Choroid plexus epithelial cell (primary cell): ENCODE data around the gene CPNE5.
"Not testable (repeated sequence)": the region's sequence is repeated elsewhere in the genome, so short reads cannot be mapped to it uniquely, and the experiment has no call there.

ENCODE experiments used
- DNase-seq: peaks from one replicate; pipeline ENCODE4 v3.0.0-alpha.2; 2010; ENCODE audit warnings: low read depth
- H3K4me3 ChIP-seq: 2 replicates; pipeline ENCODE4 v1.5.1; 2011; ENCODE audit warnings: low read depth, mild to moderate bottlenecking, control low read depth, low read length, moderate library complexity
- CTCF ChIP-seq: conservative IDR thresholded peaks from 2 replicates; pipeline ENCODE4 v1.5.1; 2011; ENCODE audit warnings: low read depth, mild to moderate bottlenecking, control low read depth, inconsistent platforms, low read length, moderate library complexity

The CPNE5 gene

GRCh38 chr6:36814249-36814648 lies 25.0 kb downstream of the CPNE5 start:
- no peak for DNase-seq
- no peak overlapping the region for H3K4me3 ChIP-seq
- TF ChIP-seq CTCF: no peak

GRCh38 chr6:36813526-36813925 lies 25.7 kb downstream of the CPNE5 start:
- no peak overlapping the region for H3K4me3 ChIP-seq
- no peak for DNase-seq
- TF ChIP-seq CTCF: no peak

- not testable (repeated sequence) for DNase-seq, H3K4me3 ChIP-seq
These were observed 26.2 kb downstream of the CPNE5 start for GRCh38 chr6:36813047-36813446.

GRCh38 chr6:36809941-36810803 lies 29.1 kb downstream of the CPNE5 start:
- H3K4me3 ChIP-seq: no peak overlapping the region
- DNase-seq: no peak
- TF ChIP-seq CTCF: peak; percentile 3

GRCh38 chr6:36809156-36809555 lies 30.1 kb downstream of the CPNE5 start:
- TF ChIP-seq CTCF: no peak
- H3K4me3 ChIP-seq: no peak overlapping the region
- DNase-seq: no peak

GRCh38 chr6:36808634-36809033 lies 30.6 kb downstream of the CPNE5 start:
- DNase-seq: no peak
- H3K4me3 ChIP-seq: no peak overlapping the region
- TF ChIP-seq CTCF: no peak

GRCh38 chr6:36807750-36808149 lies 31.5 kb downstream of the CPNE5 start:
- no peak for DNase-seq
- TF ChIP-seq CTCF: no peak
- no peak overlapping the region for H3K4me3 ChIP-seq
